HG03097 (cell line): Measurements from ENCODE around the gene TMEM30A.

Experiments
- ATAC-seq: cut with Tn5 transposase; IDR thresholded peaks from one replicate; pipeline ENCODE4 v1.9.1; 2021; ENCODE audit not compliant: unreplicated experiment, low FRiP score

The TMEM30A gene

GRCh38 chr6:75220357-75220756 lies 64.2 kb downstream of the TMEM30A start:
- ATAC-seq, result no peak

- no peak for ATAC-seq
These were observed 65.3 kb downstream of the TMEM30A start for GRCh38 chr6:75219263-75219662.

GRCh38 chr6:75217193-75217592 lies 67.4 kb downstream of the TMEM30A start:
- no peak for ATAC-seq

GRCh38 chr6:75215291-75215690 lies 69.3 kb downstream of the TMEM30A start:
- no peak for ATAC-seq

GRCh38 chr6:75213732-75214131 lies 70.9 kb downstream of the TMEM30A start:
- ATAC-seq, result no peak

- no peak for ATAC-seq
These were observed 71.5 kb downstream of the TMEM30A start for GRCh38 chr6:75213112-75213511.

GRCh38 chr6:75211920-75212590 lies 72.5 kb downstream of the TMEM30A start:
- ATAC-seq, result no peak

- no peak for ATAC-seq
These were observed 73.5 kb downstream of the TMEM30A start for GRCh38 chr6:75210885-75211739.

GRCh38 chr6:75209184-75209723 lies 75.3 kb downstream of the TMEM30A start:
- no peak for ATAC-seq

- ATAC-seq, result peak; percentile 69
These were observed 76.1 kb downstream of the TMEM30A start for GRCh38 chr6:75208298-75209183.

- ATAC-seq, result no peak
These were observed 77.8 kb downstream of the TMEM30A start for GRCh38 chr6:75206576-75207342.

- no peak for ATAC-seq
These were observed 78.6 kb downstream of the TMEM30A start, which contains the start of gene COL12A1 for GRCh38 chr6:75205776-75206575. COL12A1 (minus strand) TSS chr6:75206053; CDS start chr6:75202792, 3,261 bp downstream.

GRCh38 chr6:75204959-75205775 lies 79.4 kb downstream of the TMEM30A start:
- ATAC-seq, result no peak

- no peak for ATAC-seq
These were observed 80.2 kb downstream of the TMEM30A start for GRCh38 chr6:75204217-75204958.

- ATAC-seq, result no peak
These were observed 80.9 kb downstream of the TMEM30A start for GRCh38 chr6:75203721-75204120.
